ENCODE measurements around the gene DYNC1H1. TPM values are rescaled to one million over a fixed set of nuclear protein-coding genes. Genes with fewer than 3 reads are reported as not detected.

DYNC1H1 gene
- total RNA-seq, 1 experiment from 2014 or later: 361 TPM

- H3K79me2 ChIP-seq (ENCODE audit: insufficient read depth, low read length): no peaks in the 10 kb centered on the region
- ATAC-seq (no peak), DNase-seq (ENCODE audit: low read depth, low spot score) (no peak)
- H4K20me1 ChIP-seq (ENCODE audit: insufficient read depth): no peaks in the 10 kb centered on the region
- intact Hi-C loops (cut with micrococcal nuclease): no loop called here
- ChIA-PET POLR2A (no interaction called here), CTCF (no interaction called here), RAD21 (ENCODE audit: low non-redundant PET in 1 of 2, low total read pairs in 2 of 2, uncharacterized antibody in 2 of 2, unreplicated experiment in 2 of 2) (no interaction called here)
- BruUV-seq (replicated peaks): no TSS peak
- peaks cover 61 to 62% of the 10 kb centered on the region in 2 experiments for H3K36me3 ChIP-seq (ENCODE audit: control insufficient read depth in 1 of 2, insufficient read depth in 2 of 2, low read length in 2 of 2)
- no peak overlapping the region for H3K4me2 ChIP-seq (ENCODE audit: low read length)
- H3K4me3 ChIP-seq (replicated peaks in 1 of 2; ENCODE audit: low read depth in 1 of 2, low read length in 2 of 2): no peak overlapping the region
- no peak overlapping the region for H3K27ac ChIP-seq (ENCODE audit: low read depth, low read length)
- no peaks in the 10 kb centered on the region for H3K27me3 ChIP-seq (ENCODE audit: insufficient read depth, low read length)
- H2AFZ ChIP-seq (ENCODE audit: low read depth, low read length, poor library complexity, severe bottlenecking): no peak overlapping the region
- TF ChIP-seq POLR2AphosphoS5 (IDR thresholded peaks at IDR 0.05; ENCODE audit: low read depth, low read length) (no peak), YY1 (IDR thresholded peaks at IDR 0.05; ENCODE audit: extremely low read depth, insufficient replicate concordance, low read depth, low read length) (no peak), CTCF (IDR thresholded peaks at IDR 0.05 in 2 of 3, conservative IDR thresholded peaks at IDR 0.05 in 1 of 3; ENCODE audit: borderline replicate concordance in 1 of 3, insufficient read depth in 1 of 3, low read depth in 2 of 3, low read length in 2 of 3) (no peak), ELF1 (IDR thresholded peaks at IDR 0.05; ENCODE audit: borderline replicate concordance, low read depth) (no peak), CEBPB (IDR thresholded peaks at IDR 0.05; ENCODE audit: low read depth) (no peak), TCF7L2 (IDR thresholded peaks at IDR 0.05; ENCODE audit: borderline replicate concordance, extremely low read depth, insufficient read depth, insufficient read length) (no peak), SRF (IDR thresholded peaks at IDR 0.05; ENCODE audit: low read depth) (no peak), POLR2A (IDR thresholded peaks at IDR 0.05; ENCODE audit: borderline replicate concordance, extremely low read depth, insufficient read depth, insufficient read length) (no peak), SP1 (IDR thresholded peaks at IDR 0.05; ENCODE audit: low read depth) (no peak), RAD21 (IDR thresholded peaks at IDR 0.05; ENCODE audit: low read depth) (no peak)
- TF ChIP-seq, protein P1, sequence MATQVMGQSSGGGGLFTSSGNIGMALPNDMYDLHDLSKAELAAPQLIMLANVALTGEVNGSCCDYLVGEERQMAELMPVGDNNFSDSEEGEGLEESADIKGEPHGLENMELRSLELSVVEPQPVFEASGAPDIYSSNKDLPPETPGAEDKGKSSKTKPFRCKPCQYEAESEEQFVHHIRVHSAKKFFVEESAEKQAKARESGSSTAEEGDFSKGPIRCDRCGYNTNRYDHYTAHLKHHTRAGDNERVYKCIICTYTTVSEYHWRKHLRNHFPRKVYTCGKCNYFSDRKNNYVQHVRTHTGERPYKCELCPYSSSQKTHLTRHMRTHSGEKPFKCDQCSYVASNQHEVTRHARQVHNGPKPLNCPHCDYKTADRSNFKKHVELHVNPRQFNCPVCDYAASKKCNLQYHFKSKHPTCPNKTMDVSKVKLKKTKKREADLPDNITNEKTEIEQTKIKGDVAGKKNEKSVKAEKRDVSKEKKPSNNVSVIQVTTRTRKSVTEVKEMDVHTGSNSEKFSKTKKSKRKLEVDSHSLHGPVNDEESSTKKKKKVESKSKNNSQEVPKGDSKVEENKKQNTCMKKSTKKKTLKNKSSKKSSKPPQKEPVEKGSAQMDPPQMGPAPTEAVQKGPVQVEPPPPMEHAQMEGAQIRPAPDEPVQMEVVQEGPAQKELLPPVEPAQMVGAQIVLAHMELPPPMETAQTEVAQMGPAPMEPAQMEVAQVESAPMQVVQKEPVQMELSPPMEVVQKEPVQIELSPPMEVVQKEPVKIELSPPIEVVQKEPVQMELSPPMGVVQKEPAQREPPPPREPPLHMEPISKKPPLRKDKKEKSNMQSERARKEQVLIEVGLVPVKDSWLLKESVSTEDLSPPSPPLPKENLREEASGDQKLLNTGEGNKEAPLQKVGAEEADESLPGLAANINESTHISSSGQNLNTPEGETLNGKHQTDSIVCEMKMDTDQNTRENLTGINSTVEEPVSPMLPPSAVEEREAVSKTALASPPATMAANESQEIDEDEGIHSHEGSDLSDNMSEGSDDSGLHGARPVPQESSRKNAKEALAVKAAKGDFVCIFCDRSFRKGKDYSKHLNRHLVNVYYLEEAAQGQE (IDR thresholded peaks at IDR 0.05; ENCODE audit: low read depth): no peak
- TF ChIP-seq, protein P2, sequence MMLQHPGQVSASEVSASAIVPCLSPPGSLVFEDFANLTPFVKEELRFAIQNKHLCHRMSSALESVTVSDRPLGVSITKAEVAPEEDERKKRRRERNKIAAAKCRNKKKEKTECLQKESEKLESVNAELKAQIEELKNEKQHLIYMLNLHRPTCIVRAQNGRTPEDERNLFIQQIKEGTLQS (IDR thresholded peaks at IDR 0.05): no peak
- no peak overlapping the region for H3K9ac ChIP-seq (ENCODE audit: low read length)
- H3K9me2 ChIP-seq (ENCODE audit: insufficient read depth): no peaks in the 10 kb centered on the region
- peaks cover 0 to 10% of the 10 kb centered on the region in 2 experiments; a peak in 2 of 4 replicates for H3K4me1 ChIP-seq (ENCODE audit: control insufficient read depth in 1 of 2, insufficient read depth in 2 of 2, low read length in 2 of 2)
- H3K9me3 ChIP-seq (ENCODE audit: control insufficient read depth in 1 of 2, insufficient read depth in 1 of 2, low read depth in 1 of 2, low read length in 2 of 2): no peaks in the 10 kb centered on the region
Observed at GRCh38 chr14:102044566-102044965, 80.2 kb downstream of the DYNC1H1 start.

Data from HCT116 (cell line).